Activated CD4-positive, alpha-beta T cell treated with anti-CD3 and anti-CD28 coated beads, Interleukin-2, amount 10 ng/mL, durations not matched to agents 7 days and 5 days (primary cell): ENCODE results near the gene FAM120B. TPM values are rescaled to one million over a fixed set of nuclear protein-coding genes. Genes with fewer than 3 reads are reported as not detected.

Source experiments
- CTCF ChIA-PET: fragments of 350-600 bp; sonication (Branson Sonifier 250); formaldehyde crosslinking; loops from one replicate; lab custom pipeline; 2021; ENCODE audit warnings: antibody characterized with exemption; lab: Charles Lee
- POLR2A ChIA-PET: fragments of 350-600 bp; sonication (Branson Sonifier 250); formaldehyde crosslinking; loops from one replicate; lab custom pipeline; 2021; ENCODE audit warnings: antibody characterized with exemption; lab: Charles Lee
- DNase-seq: peaks from one replicate; pipeline ENCODE4 v3.0.0-alpha.2; 2020
- H3K27ac Mint-ChIP-seq: one replicate; pipeline ENCODE4 v1.8.0; 2021; ENCODE audit warnings: mild to moderate bottlenecking, moderate library complexity, mixed read lengths
- H3K27me3 Mint-ChIP-seq: one replicate; pipeline ENCODE4 v1.8.0; 2021; ENCODE audit warnings: mixed read lengths
- H3K36me3 Mint-ChIP-seq: one replicate; pipeline ENCODE4 v1.8.0; 2021; ENCODE audit warnings: low read depth, mixed read lengths
- H3K4me1 Mint-ChIP-seq: one replicate; pipeline ENCODE4 v1.8.0; 2021; ENCODE audit warnings: mixed read lengths
- H3K4me3 Mint-ChIP-seq: one replicate; pipeline ENCODE4 v1.8.0; 2021; ENCODE audit warnings: mild to moderate bottlenecking, moderate library complexity, mixed read lengths
- H3K9me3 Mint-ChIP-seq: one replicate; pipeline ENCODE4 v1.8.0; 2021; ENCODE audit warnings: mixed read lengths
- total RNA-seq, 2 experiments: library from RNA; stranded (reverse); gene quantifications; one replicate each; pipeline ENCODE4 v1.2.3, GENCODE V29; 2021

The FAM120B gene
- total RNA-seq, 2 experiments from 2014 or later = 29.8 to 33.0 TPM

DNA sequence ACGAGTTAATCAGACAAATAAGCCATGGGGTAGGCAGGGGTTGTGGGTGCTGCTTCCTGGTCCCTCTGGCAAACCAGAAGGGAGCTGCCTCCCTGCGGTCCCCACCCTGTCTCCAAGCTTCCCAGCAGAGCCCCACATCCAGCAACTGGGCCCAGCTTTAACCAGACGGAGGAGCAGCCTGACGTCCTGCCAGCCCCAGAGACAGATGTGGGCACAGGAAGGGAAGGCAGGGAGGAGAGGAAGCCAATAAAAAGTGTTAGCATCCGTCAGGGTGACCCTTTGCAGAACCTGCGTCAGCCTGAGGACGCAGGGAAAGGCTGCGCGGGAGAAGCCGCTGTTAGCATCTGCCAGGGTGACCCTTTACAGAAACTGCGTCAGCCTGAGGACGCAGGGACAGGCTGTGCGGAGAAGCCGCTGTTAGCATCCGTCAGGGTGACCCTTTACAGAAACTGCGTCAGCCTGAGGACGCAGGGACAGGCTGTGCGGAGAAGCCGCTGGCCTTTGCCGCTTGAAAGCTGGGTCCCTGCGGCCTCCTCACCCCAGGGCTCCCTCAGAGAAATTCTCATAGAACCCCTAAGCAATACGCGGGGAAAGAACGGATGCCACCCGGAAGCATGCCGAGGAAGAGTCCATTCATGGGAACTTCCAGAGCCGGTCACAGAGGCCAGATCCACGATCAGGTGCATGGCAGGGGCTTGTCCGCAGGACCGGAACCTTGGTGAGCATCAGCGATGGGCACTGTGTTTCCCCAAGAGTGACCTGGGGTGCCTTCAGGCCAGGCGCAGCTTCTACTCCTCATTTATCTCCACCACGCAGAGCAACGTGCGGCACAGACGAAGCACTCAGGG is 31.6 kb upstream of the FAM120B start:
- no peak for DNase-seq
- peaks cover 34% of the 10 kb centered on the region for H3K27me3 Mint-ChIP-seq
- no peak overlapping the region for H3K4me3 Mint-ChIP-seq
- peaks cover 4% of the 10 kb centered on the region for H3K36me3 Mint-ChIP-seq
- ChIA-PET POLR2A (no interaction called here), CTCF (interaction anchor here (1.4 to 1.8 kb wide), 2 partner anchors 17 to 20 kb away, joined by 3 to 6 read pairs; no protein-coding TSS in a partner anchor)
- peaks cover 46% of the 10 kb centered on the region for H3K4me1 Mint-ChIP-seq
- H3K9me3 Mint-ChIP-seq = no peaks in the 10 kb centered on the region
- no peak overlapping the region for H3K27ac Mint-ChIP-seq

- no peak overlapping the region for H3K4me3 Mint-ChIP-seq
- H3K36me3 Mint-ChIP-seq = peaks cover 4% of the 10 kb centered on the region
- no peak for DNase-seq
- ChIA-PET CTCF (no interaction called here), POLR2A (no interaction called here)
- H3K4me1 Mint-ChIP-seq = peaks cover 56% of the 10 kb centered on the region
- peaks cover 30% of the 10 kb centered on the region for H3K27me3 Mint-ChIP-seq
- no peak overlapping the region for H3K27ac Mint-ChIP-seq
- H3K9me3 Mint-ChIP-seq = no peaks in the 10 kb centered on the region
These were observed 30.0 kb upstream of the FAM120B start for GRCh38 chr6:170276369-170277057.

DNA sequence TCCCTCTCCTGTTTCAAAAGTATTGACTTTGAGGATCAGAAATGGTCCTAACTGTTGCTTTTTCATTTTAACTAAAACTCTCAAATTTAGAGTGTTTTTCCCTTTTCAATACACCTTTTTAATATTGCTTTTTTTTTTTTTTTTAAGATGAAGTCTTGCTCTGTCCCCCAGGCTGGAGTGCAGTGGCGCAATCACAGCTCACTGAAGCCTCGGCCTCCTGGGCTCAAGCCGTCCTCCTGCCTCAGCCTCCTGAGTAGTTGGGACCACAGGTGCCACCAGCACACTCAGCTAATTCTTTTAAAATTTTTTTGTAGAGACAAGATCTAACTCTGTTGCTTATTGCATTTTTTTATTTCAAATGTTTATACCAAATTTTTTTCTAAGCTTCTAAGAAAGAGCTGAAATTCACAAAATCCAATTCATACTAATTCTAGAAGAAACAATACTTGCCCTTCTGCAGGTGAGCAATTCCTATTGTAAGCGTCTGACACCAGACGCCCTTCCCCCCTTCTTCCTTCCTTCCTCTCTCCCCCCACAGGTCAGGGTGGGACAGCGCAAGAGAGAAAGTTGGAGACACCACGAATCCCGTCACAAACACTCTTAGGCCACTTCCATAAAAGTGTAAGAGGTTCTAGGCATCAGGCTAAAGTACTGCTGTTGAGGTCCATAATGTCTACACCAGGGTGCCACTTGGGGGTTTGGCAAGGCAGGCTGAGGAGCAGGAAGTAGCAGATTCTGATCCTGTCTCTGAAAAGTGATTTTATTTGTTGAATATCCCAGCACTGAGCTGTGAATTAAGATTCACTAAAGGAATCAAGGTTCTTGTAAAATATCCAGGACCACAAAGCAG is 28.4 kb upstream of the FAM120B start:
- H3K4me1 Mint-ChIP-seq = peaks cover 42% of the 10 kb centered on the region
- ChIA-PET CTCF (interaction anchor here (0.7 kb wide), 1 partner anchor 52 kb away, joined by 3 read pairs; no protein-coding TSS in a partner anchor), POLR2A (no interaction called here)
- no peak overlapping the region for H3K4me3 Mint-ChIP-seq
- peak overlapping the region; percentile 76 for H3K27ac Mint-ChIP-seq
- H3K36me3 Mint-ChIP-seq = peaks cover 4% of the 10 kb centered on the region
- DNase-seq = no peak
- H3K27me3 Mint-ChIP-seq = peaks cover 30% of the 10 kb centered on the region
- H3K9me3 Mint-ChIP-seq = no peaks in the 10 kb centered on the region

GRCh38 chr6:170278743-170279094 is 27.8 kb upstream of the FAM120B start:
- H3K27ac Mint-ChIP-seq = peak overlapping the region; percentile 76
- H3K4me3 Mint-ChIP-seq = no peak overlapping the region
- H3K27me3 Mint-ChIP-seq = peaks cover 28% of the 10 kb centered on the region
- H3K4me1 Mint-ChIP-seq = peaks cover 39% of the 10 kb centered on the region
- ChIA-PET CTCF (no interaction called here), POLR2A (no interaction called here)
- H3K9me3 Mint-ChIP-seq = no peaks in the 10 kb centered on the region
- no peak for DNase-seq
- peaks cover 2% of the 10 kb centered on the region for H3K36me3 Mint-ChIP-seq

- ChIA-PET CTCF (interaction anchor here (0.6 kb wide), 1 partner anchor 191 kb away, joined by 3 read pairs; no protein-coding TSS in a partner anchor), POLR2A (no interaction called here)
- H3K4me1 Mint-ChIP-seq = peaks cover 38% of the 10 kb centered on the region
- no peak for DNase-seq
- H3K4me3 Mint-ChIP-seq = no peak overlapping the region
- H3K36me3 Mint-ChIP-seq = no peaks in the 10 kb centered on the region
- H3K9me3 Mint-ChIP-seq = no peaks in the 10 kb centered on the region
- H3K27me3 Mint-ChIP-seq = peaks cover 22% of the 10 kb centered on the region
- H3K27ac Mint-ChIP-seq = peak overlapping the region; percentile 81
These were observed 27.1 kb upstream of the FAM120B start for GRCh38 chr6:170279426-170279825.

- DNase-seq = peak; percentile 59
- ChIA-PET POLR2A (no interaction called here), CTCF (interaction anchor here (0.6 kb wide), 1 partner anchor 10 kb away, joined by 3 read pairs; no protein-coding TSS in a partner anchor)
- Mint-ChIP-seq H3K27me3 (peaks cover 27% of the 10 kb centered on the region), H3K4me1 (peaks cover 38% of the 10 kb centered on the region), H3K36me3 (no peaks in the 10 kb centered on the region), H3K27ac (peak overlapping the region; percentile 81), H3K9me3 (no peaks in the 10 kb centered on the region), H3K4me3 (peak overlapping the region; percentile 72)
These were observed 26.4 kb upstream of the FAM120B start for GRCh38 chr6:170279977-170280688.

DNA sequence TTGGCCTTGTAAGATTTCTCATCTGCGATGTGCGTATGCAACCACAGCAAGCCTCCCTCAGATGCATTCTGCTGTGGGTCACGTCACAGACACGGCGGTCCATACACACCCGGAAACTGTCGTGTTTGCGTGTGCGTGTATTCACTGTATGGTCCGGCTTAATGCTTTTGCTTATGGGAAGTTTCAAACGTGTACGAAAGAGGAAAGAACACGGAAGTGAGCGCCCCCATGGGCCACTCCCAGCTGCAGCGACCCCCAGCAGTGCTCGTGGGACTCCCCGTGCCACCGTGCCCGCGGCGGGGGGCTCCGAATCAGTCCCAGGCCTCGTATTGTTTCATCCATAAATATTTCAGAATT is 25.9 kb upstream of the FAM120B start:
- no peak for DNase-seq
- H3K36me3 Mint-ChIP-seq = no peaks in the 10 kb centered on the region
- peaks cover 38% of the 10 kb centered on the region for H3K4me1 Mint-ChIP-seq
- H3K27me3 Mint-ChIP-seq = peaks cover 24% of the 10 kb centered on the region
- POLR2A ChIA-PET = no interaction called here
- CTCF ChIA-PET = no interaction called here
- H3K4me3 Mint-ChIP-seq = peak overlapping the region; percentile 72
- peak overlapping the region; percentile 81 for H3K27ac Mint-ChIP-seq
- H3K9me3 Mint-ChIP-seq = no peaks in the 10 kb centered on the region

- Mint-ChIP-seq H3K4me1 (peaks cover 38% of the 10 kb centered on the region), H3K4me3 (no peak overlapping the region), H3K27ac (peak overlapping the region; percentile 81), H3K9me3 (no peaks in the 10 kb centered on the region), H3K36me3 (no peaks in the 10 kb centered on the region), H3K27me3 (peaks cover 29% of the 10 kb centered on the region)
- ChIA-PET CTCF (no interaction called here), POLR2A (no interaction called here)
- no peak for DNase-seq
These were observed 24.9 kb upstream of the FAM120B start for GRCh38 chr6:170281331-170282292.

DNA sequence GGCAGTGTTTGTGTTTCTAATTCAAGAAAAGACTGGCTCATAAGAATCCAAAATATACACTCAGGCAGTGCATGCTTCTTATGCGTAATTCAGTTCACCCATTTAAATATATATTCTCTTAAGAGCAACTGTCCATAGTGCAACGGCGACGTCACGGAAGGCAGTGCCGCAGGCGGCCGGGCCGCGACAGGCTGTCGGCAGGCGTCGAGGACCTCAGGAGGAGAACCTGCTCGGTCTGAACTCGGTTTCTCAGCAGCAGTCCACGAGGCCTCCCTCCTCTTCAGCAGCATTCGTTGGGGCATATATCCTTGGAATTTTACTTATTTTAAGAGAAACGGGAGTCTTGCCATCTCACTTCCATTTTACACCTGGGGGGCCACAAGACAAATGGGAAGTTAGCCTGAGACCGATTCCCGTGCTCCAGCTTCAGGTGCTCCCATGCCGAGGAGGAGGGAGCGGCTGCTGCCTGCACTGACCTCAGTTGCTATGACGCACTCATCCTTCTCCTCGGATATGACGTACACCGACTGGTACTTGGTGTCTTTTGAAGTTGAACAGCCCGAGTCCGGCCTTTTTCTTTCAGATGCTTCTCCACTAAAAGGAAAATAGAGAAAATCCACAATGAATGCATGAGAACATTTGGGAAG is 23.9 kb upstream of the FAM120B start:
- POLR2A ChIA-PET = no interaction called here
- Mint-ChIP-seq H3K9me3 (no peaks in the 10 kb centered on the region), H3K27me3 (peaks cover 31% of the 10 kb centered on the region), H3K4me1 (peaks cover 39% of the 10 kb centered on the region), H3K27ac (no peak overlapping the region), H3K36me3 (no peaks in the 10 kb centered on the region), H3K4me3 (no peak overlapping the region)
- CTCF ChIA-PET = no interaction called here
- no peak for DNase-seq

GRCh38 chr6:170283212-170284081 is 23.1 kb upstream of the FAM120B start:
- peaks cover 37% of the 10 kb centered on the region for H3K27me3 Mint-ChIP-seq
- DNase-seq = no peak

More at GRCh38 chr6:170283212-170284081, 23.1 kb upstream of the FAM120B start:
- ChIA-PET POLR2A (no interaction called here), CTCF (interaction anchor here (0.8 to 1.6 kb wide), 2 partner anchors 10 to 24 kb away, joined by 3 to 4 read pairs; no protein-coding TSS in a partner anchor)
- Mint-ChIP-seq H3K4me1 (peaks cover 37% of the 10 kb centered on the region), H3K4me3 (no peak overlapping the region), H3K27ac (no peak overlapping the region), H3K9me3 (no peaks in the 10 kb centered on the region), H3K36me3 (no peaks in the 10 kb centered on the region)
